Neural progenitor cell (in vitro differentiated cells): ENCODE data around the gene RGS9. TPM values are rescaled to one million over a fixed set of nuclear protein-coding genes. Genes with fewer than 3 reads are reported as not detected.

Experiments used
- DNase-seq: peaks from one replicate; pipeline ENCODE4 v3.0.0-alpha.2; 2016; ENCODE audit warnings: low spot score
- H2AFZ ChIP-seq: fragments of 200-600 bp; sonication (generic); replicated peaks from 2 replicates; pipeline ENCODE4 v1.6.1; 2016; ENCODE audit warnings: antibody characterized with exemption
- H3F3A ChIP-seq: fragments of 200-600 bp; sonication (generic); 2 replicates; pipeline ENCODE4 v1.6.1; 2016; ENCODE audit warnings: antibody characterized with exemption, low read depth
- H3K27ac ChIP-seq: fragments of 200-600 bp; sonication (generic); 2 replicates; pipeline ENCODE4 v1.5.1; 2016; ENCODE audit warnings: mild to moderate bottlenecking
- H3K27me3 ChIP-seq: fragments of 200-600 bp; sonication (generic); 2 replicates; pipeline ENCODE4 v1.6.1; 2016; ENCODE audit warnings: mild to moderate bottlenecking, moderate library complexity
- H3K36me3 ChIP-seq: fragments of 200-600 bp; sonication (generic); 2 replicates; pipeline ENCODE4 v1.5.1; 2016
- H3K4me1 ChIP-seq: fragments of 200-600 bp; sonication (generic); 2 replicates; pipeline ENCODE4 v1.6.1; 2016; ENCODE audit warnings: mixed run types
- H3K4me2 ChIP-seq: fragments of 200-600 bp; sonication (generic); 2 replicates; pipeline ENCODE4 v1.6.1; 2016
- H3K4me3 ChIP-seq: fragments of 200-600 bp; sonication (generic); 2 replicates; pipeline ENCODE4 v1.5.1; 2016
- H3K79me2 ChIP-seq: fragments of 200-600 bp; sonication (generic); 2 replicates; pipeline ENCODE4 v1.6.1; 2016; ENCODE audit warnings: low read depth
- H3K9ac ChIP-seq: fragments of 200-600 bp; sonication (generic); 2 replicates; pipeline ENCODE4 v1.6.1; 2016
- H3K9me3 ChIP-seq: fragments of 200-600 bp; sonication (generic); 2 replicates; pipeline ENCODE4 v1.5.1; 2016; ENCODE audit warnings: low read depth
- H4K20me1 ChIP-seq: fragments of 200-600 bp; sonication (generic); 2 replicates; pipeline ENCODE4 v1.6.1; 2016; ENCODE audit warnings: low read depth
- H3K27ac Mint-ChIP-seq: 3 replicates; pipeline ENCODE4 v1.8.0; 2021; ENCODE audit warnings: mixed read lengths
- H3K27me3 Mint-ChIP-seq: 2 replicates; pipeline ENCODE4 v1.8.0; 2022; ENCODE audit warnings: low read depth, mild to moderate bottlenecking, inconsistent platforms, moderate library complexity, mixed read lengths; ENCODE audit not compliant: insufficient read depth
- H3K36me3 Mint-ChIP-seq: 3 replicates; pipeline ENCODE4 v1.8.0; 2021; ENCODE audit warnings: mixed read lengths
- H3K4me1 Mint-ChIP-seq: 3 replicates; pipeline ENCODE4 v1.8.0; 2021; ENCODE audit warnings: mixed read lengths
- H3K4me3 Mint-ChIP-seq: 3 replicates; pipeline ENCODE4 v1.8.0; 2021; ENCODE audit warnings: mild to moderate bottlenecking, moderate library complexity, mixed read lengths
- H3K9me3 Mint-ChIP-seq: 3 replicates; pipeline ENCODE4 v1.8.0; 2020; ENCODE audit warnings: mixed read lengths
- EZH2 ChIP-seq: fragments of 200-600 bp; sonication (generic); IDR thresholded peaks from 2 replicates; pipeline ENCODE4 v1.6.1; 2017; ENCODE audit warnings: antibody characterized with exemption, mild to moderate bottlenecking, moderate library complexity
- EZH2phosphoT487 ChIP-seq: fragments of 200-600 bp; sonication (generic); IDR thresholded peaks from 2 replicates; pipeline ENCODE4 v1.6.1; 2017; ENCODE audit warnings: antibody characterized with exemption
- total RNA-seq: library from RNA; depleted of rRNA; stranded (reverse); fragments of >200 nt; gene quantifications from 2 replicates; pipeline ENCODE4 v1.2.3, GENCODE V29; 2015; ENCODE audit warnings: low replicate concordance
- TF ChIP-seq, protein P1 (sequence below): fragments of 200-600 bp; sonication (generic); IDR thresholded peaks from 2 replicates; pipeline ENCODE4 v1.5.1; 2017; ENCODE audit warnings: antibody characterized with exemption, mild to moderate bottlenecking

Gene RGS9
- total RNA-seq, 1 donor from 2014 or later = 7.9 TPM

DNA sequence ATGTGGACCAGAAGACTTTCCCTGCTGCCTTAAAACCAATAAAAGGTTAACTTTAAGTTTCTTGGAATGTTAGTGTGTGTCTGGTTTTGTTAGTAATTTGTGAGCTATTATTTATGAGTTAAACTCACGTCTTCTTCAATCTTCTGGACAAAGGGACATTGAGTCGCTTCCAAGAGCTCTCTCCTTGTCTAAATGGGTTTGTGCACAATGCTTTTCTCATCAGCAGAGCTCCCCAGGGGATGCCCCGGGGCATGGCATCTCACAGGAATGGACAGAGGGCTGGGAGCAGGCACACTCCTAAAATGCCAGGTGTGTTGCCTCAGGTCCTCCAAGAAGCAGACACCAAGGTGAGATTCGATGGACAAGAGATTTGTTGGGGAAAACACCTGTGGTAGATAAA lies 90.5 kb downstream of the RGS9 start:
- H3K27ac ChIP-seq = no peak overlapping the region
- H3K27me3 Mint-ChIP-seq = peaks cover 16% of the 10 kb centered on the region
- no peak overlapping the region for H3K27ac Mint-ChIP-seq
- H2AFZ ChIP-seq = no peak overlapping the region
- H3K4me3 ChIP-seq = no peak overlapping the region
- no peak for DNase-seq
- H3K9me3 ChIP-seq = no peaks in the 10 kb centered on the region
- no peaks in the 10 kb centered on the region for H3K79me2 ChIP-seq
- H3K36me3 Mint-ChIP-seq = no peaks in the 10 kb centered on the region
- H3K36me3 ChIP-seq = no peaks in the 10 kb centered on the region
- H3K9me3 Mint-ChIP-seq = no peaks in the 10 kb centered on the region
- no peak overlapping the region for H3K9ac ChIP-seq
- H3K4me3 Mint-ChIP-seq = no peak overlapping the region
- no peaks in the 10 kb centered on the region for H3K27me3 ChIP-seq
- no peaks in the 10 kb centered on the region for H3K4me1 ChIP-seq
- no peak overlapping the region for H3K4me2 ChIP-seq
- H3F3A ChIP-seq = no peaks in the 10 kb centered on the region
- no peaks in the 10 kb centered on the region for H4K20me1 ChIP-seq
- peaks cover 53% of the 10 kb centered on the region for H3K4me1 Mint-ChIP-seq
- TF ChIP-seq EZH2 = no peak
- TF ChIP-seq, protein P1, sequence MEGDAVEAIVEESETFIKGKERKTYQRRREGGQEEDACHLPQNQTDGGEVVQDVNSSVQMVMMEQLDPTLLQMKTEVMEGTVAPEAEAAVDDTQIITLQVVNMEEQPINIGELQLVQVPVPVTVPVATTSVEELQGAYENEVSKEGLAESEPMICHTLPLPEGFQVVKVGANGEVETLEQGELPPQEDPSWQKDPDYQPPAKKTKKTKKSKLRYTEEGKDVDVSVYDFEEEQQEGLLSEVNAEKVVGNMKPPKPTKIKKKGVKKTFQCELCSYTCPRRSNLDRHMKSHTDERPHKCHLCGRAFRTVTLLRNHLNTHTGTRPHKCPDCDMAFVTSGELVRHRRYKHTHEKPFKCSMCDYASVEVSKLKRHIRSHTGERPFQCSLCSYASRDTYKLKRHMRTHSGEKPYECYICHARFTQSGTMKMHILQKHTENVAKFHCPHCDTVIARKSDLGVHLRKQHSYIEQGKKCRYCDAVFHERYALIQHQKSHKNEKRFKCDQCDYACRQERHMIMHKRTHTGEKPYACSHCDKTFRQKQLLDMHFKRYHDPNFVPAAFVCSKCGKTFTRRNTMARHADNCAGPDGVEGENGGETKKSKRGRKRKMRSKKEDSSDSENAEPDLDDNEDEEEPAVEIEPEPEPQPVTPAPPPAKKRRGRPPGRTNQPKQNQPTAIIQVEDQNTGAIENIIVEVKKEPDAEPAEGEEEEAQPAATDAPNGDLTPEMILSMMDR = no peak
- no peak for TF ChIP-seq EZH2phosphoT487

DNA sequence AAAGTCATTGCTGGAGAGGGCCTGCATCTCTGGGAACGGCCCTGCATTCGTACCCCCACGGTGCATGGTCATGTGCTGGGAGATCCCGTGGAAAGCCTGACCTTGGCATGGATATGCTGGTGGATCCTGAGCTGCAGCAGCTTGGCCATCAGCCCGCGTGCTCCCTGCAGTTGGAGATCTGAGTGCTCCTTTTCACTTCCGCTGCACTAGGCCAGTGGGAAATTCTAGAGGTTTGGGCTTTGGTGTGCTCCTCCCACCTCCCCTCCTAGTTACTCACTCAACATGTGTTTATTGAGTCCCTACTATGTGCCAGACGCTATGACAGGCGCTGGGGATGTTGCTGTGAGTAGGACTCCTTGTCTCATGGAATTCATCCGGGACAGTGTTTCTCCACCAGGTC lies 91.1 kb downstream of the RGS9 start:
- Histone ChIP-seq H3K27ac (no peak overlapping the region), H4K20me1 (no peaks in the 10 kb centered on the region), H3K27me3 (no peaks in the 10 kb centered on the region), H2AFZ (no peak overlapping the region), H3K4me2 (no peak overlapping the region), H3K4me1 (no peaks in the 10 kb centered on the region), H3K9me3 (no peaks in the 10 kb centered on the region), H3K79me2 (no peaks in the 10 kb centered on the region), H3K4me3 (no peak overlapping the region), H3F3A (no peaks in the 10 kb centered on the region), H3K36me3 (no peaks in the 10 kb centered on the region), H3K9ac (no peak overlapping the region)
- peaks cover 57% of the 10 kb centered on the region for H3K4me1 Mint-ChIP-seq
- no peak overlapping the region for H3K4me3 Mint-ChIP-seq
- H3K36me3 Mint-ChIP-seq = no peaks in the 10 kb centered on the region
- TF ChIP-seq, protein P1 = no peak
- TF ChIP-seq EZH2 (no peak), EZH2phosphoT487 (no peak)
- H3K27me3 Mint-ChIP-seq = peaks cover 16% of the 10 kb centered on the region
- H3K9me3 Mint-ChIP-seq = no peaks in the 10 kb centered on the region
- H3K27ac Mint-ChIP-seq = peak overlapping the region; percentile 43
- DNase-seq = no peak

DNA sequence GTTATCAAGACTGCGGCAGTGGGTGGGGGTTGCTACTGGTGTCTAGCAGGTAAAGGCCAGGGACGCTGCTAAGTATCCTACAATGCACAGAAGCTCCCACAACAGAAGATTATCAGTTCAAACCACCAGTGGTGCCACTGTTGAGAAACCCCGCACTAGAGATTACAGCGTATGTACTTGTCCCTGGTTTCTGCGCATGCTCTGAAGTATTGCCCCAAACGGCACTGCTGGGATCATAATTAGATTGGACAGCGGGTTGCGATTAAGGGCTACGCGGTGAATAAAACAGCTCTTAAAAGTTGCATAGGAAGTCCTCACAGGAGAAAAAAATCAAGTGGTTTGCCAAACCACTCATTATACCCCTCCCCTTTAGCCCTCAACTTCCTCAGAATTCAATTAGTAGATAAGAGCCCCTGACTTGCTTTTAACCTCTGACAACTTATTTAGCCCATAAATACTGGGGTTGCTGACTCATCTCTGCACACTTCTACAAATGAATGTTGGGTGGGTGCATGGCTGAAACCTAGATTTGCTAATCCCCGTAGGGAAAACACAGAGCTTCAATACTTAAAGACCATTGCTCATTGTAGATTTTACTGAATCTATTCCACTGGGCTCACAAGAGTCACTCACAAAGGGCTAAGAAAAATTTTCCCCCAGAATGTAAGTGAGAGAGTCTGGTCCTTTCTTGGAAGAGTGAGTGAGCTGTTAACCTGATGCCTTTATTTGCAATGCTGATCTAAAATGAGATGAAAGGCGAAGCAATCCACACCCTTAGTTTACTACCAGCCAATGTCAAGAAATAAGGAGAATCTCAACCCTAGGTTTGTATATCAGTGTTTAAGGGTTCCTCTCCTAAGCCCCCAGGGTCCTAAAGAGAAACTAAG lies 91.8 kb downstream of the RGS9 start:
- Histone ChIP-seq H3K27me3 (no peaks in the 10 kb centered on the region), H3K9ac (no peak overlapping the region), H3K36me3 (no peaks in the 10 kb centered on the region), H3F3A (no peaks in the 10 kb centered on the region), H4K20me1 (no peaks in the 10 kb centered on the region), H2AFZ (no peak overlapping the region), H3K79me2 (no peaks in the 10 kb centered on the region), H3K9me3 (no peaks in the 10 kb centered on the region), H3K4me1 (no peaks in the 10 kb centered on the region), H3K4me2 (no peak overlapping the region), H3K4me3 (no peak overlapping the region), H3K27ac (no peak overlapping the region)
- Mint-ChIP-seq H3K4me1 (peaks cover 57% of the 10 kb centered on the region), H3K27me3 (peaks cover 16% of the 10 kb centered on the region), H3K4me3 (no peak overlapping the region), H3K36me3 (no peaks in the 10 kb centered on the region), H3K9me3 (no peaks in the 10 kb centered on the region), H3K27ac (peak overlapping the region; percentile 43)
- TF ChIP-seq EZH2phosphoT487 = no peak
- TF ChIP-seq EZH2 = no peak
- TF ChIP-seq, protein P1 = no peak
- DNase-seq = no peak
